Forelimb muscle (tissue), 1 donor: ENCODE results near the gene GSTM1. TPM values are rescaled to one million over a fixed set of nuclear protein-coding genes. Genes with fewer than 3 reads are reported as not detected.
"Not testable (repeated sequence)": the region's sequence is repeated elsewhere in the genome, so short reads cannot be mapped to it uniquely, and the experiment has no call there.

Experiments
- DNase-seq: peaks from one replicate; pipeline ENCODE4 v3.0.0-alpha.2; 2013; ENCODE audit warnings: low read depth
- polyA plus RNA-seq: library from polyadenylated mRNA; unstranded; fragments of 120-200 nt; gene quantifications from one replicate; pipeline ENCODE4 v1.2.1, GENCODE V29; 2013; ENCODE audit not compliant: insufficient read length

The GSTM1 gene
- polyA plus RNA-seq, 1 donor: 79.2 TPM

- DNase-seq: no peak
These were observed 27.5 kb upstream of the GSTM1 start for GRCh38 chr1:109659997-109660690.

GRCh38 chr1:109660691-109661026 lies 27.0 kb upstream of the GSTM1 start:
- not testable (repeated sequence) for DNase-seq

- DNase-seq: no peak
These were observed 26.2 kb upstream of the GSTM1 start for GRCh38 chr1:109661391-109661790.

GRCh38 chr1:109664671-109665070 lies 22.9 kb upstream of the GSTM1 start:
- DNase-seq: no peak

- peak; percentile 64 for DNase-seq
These were observed 20.0 kb upstream of the GSTM1 start, which contains the start of gene GSTM2 for GRCh38 chr1:109667452-109668122. Gene GSTM2 (plus strand): TSS chr1:109668057. CDS start chr1:109668116, 59 bp downstream.

- no peak for DNase-seq
These were observed 19.4 kb upstream of the GSTM1 start for GRCh38 chr1:109668123-109668775.

- DNase-seq: no peak
These were observed 18.2 kb upstream of the GSTM1 start for GRCh38 chr1:109669246-109669948.

GRCh38 chr1:109669949-109670302 lies 17.7 kb upstream of the GSTM1 start:
- not testable (repeated sequence) for DNase-seq

- no peak for DNase-seq
These were observed 16.6 kb upstream of the GSTM1 start for GRCh38 chr1:109671067-109671466.

- DNase-seq: not testable (repeated sequence)
These were observed 13.8 kb upstream of the GSTM1 start for GRCh38 chr1:109673861-109674260.

- DNase-seq: not testable (repeated sequence)
These were observed 10.8 kb upstream of the GSTM1 start for GRCh38 chr1:109676683-109677381.

GRCh38 chr1:109677459-109677858 lies 10.2 kb upstream of the GSTM1 start:
- DNase-seq: no peak

GRCh38 chr1:109678637-109679036 lies 9.0 kb upstream of the GSTM1 start:
- not testable (repeated sequence) for DNase-seq

GRCh38 chr1:109684777-109685176 lies 2.8 kb upstream of the GSTM1 start:
- not testable (repeated sequence) for DNase-seq

- not testable (repeated sequence) for DNase-seq
These were observed 2.2 kb upstream of the GSTM1 start for GRCh38 chr1:109685399-109685798.

GRCh38 chr1:109685890-109686289 lies 1.7 kb upstream of the GSTM1 start:
- DNase-seq: not testable (repeated sequence)

GRCh38 chr1:109687109-109687508 lies 508 bp upstream of the GSTM1 start:
- DNase-seq: not testable (repeated sequence)

- no peak for DNase-seq
These were observed 2.3 kb downstream of the GSTM1 start for GRCh38 chr1:109689844-109690405.

- DNase-seq: no peak
These were observed 4.1 kb downstream of the GSTM1 start for GRCh38 chr1:109691759-109692158.

- not testable (repeated sequence) for DNase-seq
These were observed 6.8 kb downstream of the GSTM1 start for GRCh38 chr1:109694400-109694799.

- not testable (repeated sequence) for DNase-seq
These were observed 7.5 kb downstream of the GSTM1 start for GRCh38 chr1:109695138-109695537.
